Natural killer cell (primary cell): ENCODE data around the gene CDK5. TPM values are rescaled to one million over a fixed set of nuclear protein-coding genes. Genes with fewer than 3 reads are reported as not detected.

Source experiments
- ATAC-seq, 3 donors: fragments of 150-1000 bp in 2 of 3; fragments of 200-7000 bp in 1 of 3; cut with Tn5 transposase; 1 replicate in 1 of 3; 2 replicates in 2 of 3; pipeline ENCODE4 v1.10.0; 2021; ENCODE audit warnings: mild to moderate bottlenecking in 2 of 3, moderate library complexity in 2 of 3
- DNase-seq, 2 donors: peaks; one replicate each; pipeline versions ENCODE4 v3.0.0 to v3.0.0-alpha.2; 2013 to 2021; ENCODE audit warnings: mixed read lengths in 1 of 2
- H3K27ac ChIP-seq: one replicate; pipeline ENCODE4 v1.5.1; 2013; ENCODE audit warnings: mild to moderate bottlenecking, low read length
- H3K27me3 ChIP-seq: one replicate; pipeline ENCODE4 v1.6.1; 2013; ENCODE audit warnings: low read length; ENCODE audit not compliant: control insufficient read depth, insufficient read depth
- H3K36me3 ChIP-seq: one replicate; pipeline ENCODE4 v1.6.1; 2013; ENCODE audit warnings: low read length; ENCODE audit not compliant: control insufficient read depth, insufficient read depth
- H3K4me1 ChIP-seq: one replicate; pipeline ENCODE4 v1.6.1; 2013; ENCODE audit warnings: low read length; ENCODE audit not compliant: control insufficient read depth, insufficient read depth
- H3K4me3 ChIP-seq: one replicate; pipeline ENCODE4 v1.5.1; 2013; ENCODE audit warnings: low read length
- H3K9me3 ChIP-seq: one replicate; pipeline ENCODE4 v1.6.1; 2013; ENCODE audit warnings: low read length; ENCODE audit not compliant: control insufficient read depth, insufficient read depth
- H3K27ac Mint-ChIP-seq, 2 donors: one replicate each; pipeline ENCODE4 v1.8.0; 2022; ENCODE audit warnings: mild to moderate bottlenecking in 2 of 2, mixed read lengths in 2 of 2, moderate library complexity in 1 of 2
- H3K27me3 Mint-ChIP-seq, 2 donors: one replicate each; pipeline ENCODE4 v1.8.0; 2022; ENCODE audit warnings: low read depth in 2 of 2, mixed read lengths in 2 of 2
- H3K36me3 Mint-ChIP-seq: one replicate; pipeline ENCODE4 v1.8.0; 2022; ENCODE audit warnings: mixed read lengths
- H3K4me1 Mint-ChIP-seq, 2 donors: one replicate each; pipeline ENCODE4 v1.8.0; 2022; ENCODE audit warnings: mixed read lengths in 2 of 2
- H3K4me3 Mint-ChIP-seq: one replicate; pipeline ENCODE4 v1.8.0; 2022; ENCODE audit warnings: mild to moderate bottlenecking, moderate library complexity, mixed read lengths
- H3K9me3 Mint-ChIP-seq, 2 donors: one replicate each; pipeline ENCODE4 v1.8.0; 2022; ENCODE audit warnings: mixed read lengths in 2 of 2
- WGBS: methylation state at CpG from one replicate; pipeline ENCODE4 v1.1.7; 2013; ENCODE audit warnings: missing lambda C conversion rate; ENCODE audit not compliant: insufficient coverage; 5-methylcytosine and 5-hydroxymethylcytosine counted together
- intact Hi-C: fragments of 100-400 bp; cut with micrococcal nuclease; formaldehyde crosslinking; loops from one replicate; pipeline ENCODE4 v1.14.2; 2022
- total RNA-seq, 4 donors: library from RNA; stranded (reverse); fragments of 120-200 nt in 1 of 4; gene quantifications; one replicate each; pipeline versions ENCODE4 v1.2.3 to v1.2.4, GENCODE V29; 2013 to 2022
- TF ChIP-seq, protein P1 (sequence below): fragments of 200-600 bp; IDR thresholded peaks from one replicate; pipeline ENCODE4 v1.8.0; 2022; ENCODE audit warnings: antibody characterized with exemption

CDK5 gene
- total RNA-seq, 3 donors from 2014 or later (not counting 1 experiment from before 2014, with no cell fraction given) = 6.2 to 8.0 (median 6.6) TPM

GRCh38 chr7:151075978-151076426 lies 18.3 kb upstream of the CDK5 start:
- TF ChIP-seq, protein P1, sequence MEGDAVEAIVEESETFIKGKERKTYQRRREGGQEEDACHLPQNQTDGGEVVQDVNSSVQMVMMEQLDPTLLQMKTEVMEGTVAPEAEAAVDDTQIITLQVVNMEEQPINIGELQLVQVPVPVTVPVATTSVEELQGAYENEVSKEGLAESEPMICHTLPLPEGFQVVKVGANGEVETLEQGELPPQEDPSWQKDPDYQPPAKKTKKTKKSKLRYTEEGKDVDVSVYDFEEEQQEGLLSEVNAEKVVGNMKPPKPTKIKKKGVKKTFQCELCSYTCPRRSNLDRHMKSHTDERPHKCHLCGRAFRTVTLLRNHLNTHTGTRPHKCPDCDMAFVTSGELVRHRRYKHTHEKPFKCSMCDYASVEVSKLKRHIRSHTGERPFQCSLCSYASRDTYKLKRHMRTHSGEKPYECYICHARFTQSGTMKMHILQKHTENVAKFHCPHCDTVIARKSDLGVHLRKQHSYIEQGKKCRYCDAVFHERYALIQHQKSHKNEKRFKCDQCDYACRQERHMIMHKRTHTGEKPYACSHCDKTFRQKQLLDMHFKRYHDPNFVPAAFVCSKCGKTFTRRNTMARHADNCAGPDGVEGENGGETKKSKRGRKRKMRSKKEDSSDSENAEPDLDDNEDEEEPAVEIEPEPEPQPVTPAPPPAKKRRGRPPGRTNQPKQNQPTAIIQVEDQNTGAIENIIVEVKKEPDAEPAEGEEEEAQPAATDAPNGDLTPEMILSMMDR = no peak
- H3K27ac Mint-ChIP-seq = no peak overlapping the region
- no peak overlapping the region for H3K27ac ChIP-seq
- H3K36me3 ChIP-seq = peaks cover 41% of the 10 kb centered on the region
- no peaks in the 10 kb centered on the region for H3K36me3 Mint-ChIP-seq
- ATAC-seq (no peak), DNase-seq (no peak)
- H3K9me3 Mint-ChIP-seq = no peaks in the 10 kb centered on the region
- H3K4me3 Mint-ChIP-seq = no peak overlapping the region
- H3K4me3 ChIP-seq = no peak overlapping the region
- 89% methylated on average over 17 of the region's 22 CpGs for WGBS
- no peaks in the 10 kb centered on the region for H3K9me3 ChIP-seq
- H3K27me3 ChIP-seq = no peaks in the 10 kb centered on the region
- H3K4me1 ChIP-seq = peaks cover 14% of the 10 kb centered on the region
- peaks cover 5 to 18% of the 10 kb centered on the region in 2 donors for H3K4me1 Mint-ChIP-seq
- intact Hi-C loops = no loop called here
- no peaks in the 10 kb centered on the region for H3K27me3 Mint-ChIP-seq

DNA sequence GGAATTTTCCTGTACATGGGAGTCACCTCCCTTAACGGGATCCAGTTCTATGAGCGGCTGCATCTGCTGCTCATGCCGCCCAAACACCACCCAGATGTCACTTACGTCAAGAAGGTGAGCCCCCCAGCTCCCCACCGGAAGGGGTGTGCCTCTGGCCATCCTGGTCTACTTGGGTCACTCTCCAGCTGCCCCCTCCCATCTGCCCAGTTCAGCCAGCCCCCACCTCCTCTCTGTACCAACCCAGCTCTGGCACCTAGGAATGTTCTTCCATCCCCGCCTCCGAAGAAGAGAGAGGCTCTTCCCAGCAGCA lies 17.9 kb upstream of the CDK5 start:
- peaks cover 12% of the 10 kb centered on the region for H3K4me1 ChIP-seq
- Mint-ChIP-seq H3K27me3 (no peaks in the 10 kb centered on the region), H3K27ac (no peak overlapping the region), H3K4me3 (no peak overlapping the region), H3K36me3 (no peaks in the 10 kb centered on the region), H3K4me1 (peaks cover 5 to 18% of the 10 kb centered on the region in 2 donors), H3K9me3 (no peaks in the 10 kb centered on the region)
- H3K27ac ChIP-seq = no peak overlapping the region
- ATAC-seq (no peak), DNase-seq (no peak)
- H3K36me3 ChIP-seq = peaks cover 45% of the 10 kb centered on the region
- 93% methylated on average over 7 of the region's 7 CpGs for WGBS
- no peaks in the 10 kb centered on the region for H3K9me3 ChIP-seq
- no peak overlapping the region for H3K4me3 ChIP-seq
- intact Hi-C loops = no loop called here
- no peaks in the 10 kb centered on the region for H3K27me3 ChIP-seq
- TF ChIP-seq, protein P1 = no peak

DNA sequence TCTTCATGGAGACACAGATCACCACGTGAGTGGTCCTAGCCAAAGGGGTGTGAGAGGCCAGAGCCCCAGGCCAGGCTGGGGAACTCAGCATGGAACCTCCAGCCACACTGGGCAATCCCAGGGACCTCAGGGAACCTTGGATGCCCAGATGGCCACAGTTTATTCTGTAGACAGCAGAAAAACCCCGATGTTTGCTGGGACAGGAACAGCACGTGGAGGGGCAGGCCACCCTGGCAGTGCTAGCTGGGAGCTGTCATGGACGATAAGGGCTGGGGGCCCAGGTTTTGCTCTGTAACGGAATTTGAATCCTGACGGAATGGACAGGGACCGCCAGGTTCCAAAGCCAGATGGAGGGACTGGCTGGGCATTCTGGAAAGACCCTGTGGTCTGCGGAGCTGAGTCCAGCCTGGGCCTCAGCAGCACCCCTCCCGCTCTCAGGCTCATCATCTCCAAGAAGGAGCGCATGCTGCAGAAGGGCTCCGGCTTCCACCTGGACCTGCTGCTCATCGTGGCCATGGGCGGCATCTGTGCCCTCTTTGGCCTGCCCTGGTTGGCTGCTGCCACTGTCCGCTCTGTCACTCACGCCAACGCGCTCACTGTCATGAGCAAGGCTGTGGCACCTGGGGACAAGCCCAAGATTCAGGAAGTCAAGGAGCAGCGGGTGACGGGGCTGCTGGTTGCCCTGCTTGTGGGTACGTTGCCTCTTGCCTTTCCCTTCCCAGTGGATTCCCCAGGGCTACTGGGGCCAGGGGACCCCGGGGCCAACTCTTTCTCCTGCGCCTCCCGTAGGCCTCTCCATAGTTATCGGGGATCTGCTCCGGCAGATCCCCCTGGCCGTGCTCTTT lies 17.3 kb upstream of the CDK5 start:
- ATAC-seq = no peak
- WGBS = 97% methylated on average over 26 of the region's 26 CpGs
- Mint-ChIP-seq H3K36me3 (no peaks in the 10 kb centered on the region), H3K4me3 (no peak overlapping the region), H3K27me3 (no peaks in the 10 kb centered on the region), H3K27ac (no peak overlapping the region), H3K4me1 (peaks cover 5 to 16% of the 10 kb centered on the region in 2 donors), H3K9me3 (no peaks in the 10 kb centered on the region)
- intact Hi-C loops = no loop called here
- Histone ChIP-seq H3K4me3 (no peak overlapping the region), H3K9me3 (no peaks in the 10 kb centered on the region), H3K4me1 (peaks cover 9% of the 10 kb centered on the region), H3K27me3 (no peaks in the 10 kb centered on the region), H3K27ac (no peak overlapping the region), H3K36me3 (peaks cover 51% of the 10 kb centered on the region)
- TF ChIP-seq, protein P1 = no peak
- DNase-seq = no peak

DNA sequence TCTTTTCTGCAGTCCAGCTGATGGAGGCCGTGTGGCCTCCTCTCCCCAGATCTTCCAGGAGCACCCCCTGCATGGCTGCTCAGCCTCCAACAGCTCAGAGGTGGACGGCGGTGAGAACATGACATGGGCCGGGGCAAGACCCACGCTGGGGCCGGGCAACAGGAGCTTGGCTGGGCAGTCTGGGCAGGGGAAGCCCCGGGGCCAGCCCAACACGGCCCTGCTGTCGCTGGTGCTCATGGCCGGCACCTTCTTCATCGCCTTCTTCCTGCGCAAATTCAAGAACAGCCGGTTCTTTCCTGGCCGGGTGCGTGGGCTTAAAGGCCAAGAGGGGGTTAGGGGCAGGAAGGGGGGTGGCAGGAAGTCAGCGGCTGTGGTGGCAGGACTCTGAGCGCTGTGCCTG lies 16.3 kb upstream of the CDK5 start:
- TF ChIP-seq, protein P1 = no peak
- no peaks in the 10 kb centered on the region for H3K27me3 Mint-ChIP-seq
- H3K4me1 Mint-ChIP-seq = peaks cover 2 to 8% of the 10 kb centered on the region in 2 donors
- Histone ChIP-seq H3K9me3 (no peaks in the 10 kb centered on the region), H3K27ac (no peak overlapping the region), H3K4me3 (no peak overlapping the region), H3K36me3 (peaks cover 60% of the 10 kb centered on the region), H3K27me3 (no peaks in the 10 kb centered on the region), H3K4me1 (no peaks in the 10 kb centered on the region)
- no peak for ATAC-seq
- no peak for DNase-seq
- intact Hi-C loops = no loop called here
- WGBS = 85% methylated on average over 17 of the region's 17 CpGs
- no peak overlapping the region for H3K4me3 Mint-ChIP-seq
- no peaks in the 10 kb centered on the region for H3K36me3 Mint-ChIP-seq
- no peaks in the 10 kb centered on the region for H3K9me3 Mint-ChIP-seq
- H3K27ac Mint-ChIP-seq = no peak overlapping the region
